HG02943 (cell line): Measurements from ENCODE around the gene MKRN1.
"Not testable (repeated sequence)": the region's sequence is repeated elsewhere in the genome, so short reads cannot be mapped to it uniquely, and the experiment has no call there.

Experiments used
- ATAC-seq: cut with Tn5 transposase; IDR thresholded peaks from one replicate; pipeline ENCODE4 v1.9.1; 2021; ENCODE audit warnings: mild to moderate bottlenecking, low read depth, moderate library complexity; ENCODE audit not compliant: unreplicated experiment

The MKRN1 gene

GRCh38 chr7:140479062-140479738 is at the start of gene MKRN1:
Gene MKRN1, minus strand, starts transcription at chr7:140479505. Its CDS starts 161 bp downstream, at chr7:140479344.
- ATAC-seq: peak; percentile 85

GRCh38 chr7:140526787-140527664 is 47.7 kb upstream of the MKRN1 start:
- ATAC-seq: no peak

GRCh38 chr7:140526214-140526613 is 46.9 kb upstream of the MKRN1 start:
- no peak for ATAC-seq

- ATAC-seq: no peak
Observed at GRCh38 chr7:140525743-140526142, 46.4 kb upstream of the MKRN1 start.

GRCh38 chr7:140521421-140521820 is 42.1 kb upstream of the MKRN1 start:
- ATAC-seq: no peak

GRCh38 chr7:140519007-140519399 is 39.7 kb upstream of the MKRN1 start:
- no peak for ATAC-seq

- ATAC-seq: no peak
Observed at GRCh38 chr7:140518370-140519006, 39.2 kb upstream of the MKRN1 start.

- no peak for ATAC-seq
Observed at GRCh38 chr7:140517546-140518369, 38.5 kb upstream of the MKRN1 start.

- ATAC-seq: no peak
Observed at GRCh38 chr7:140512317-140513000, 33.2 kb upstream of the MKRN1 start.

GRCh38 chr7:140509789-140510188 is 30.5 kb upstream of the MKRN1 start:
- ATAC-seq: no peak

- ATAC-seq: not testable (repeated sequence)
Observed at GRCh38 chr7:140507556-140507955, 28.3 kb upstream of the MKRN1 start.

GRCh38 chr7:140506788-140507464 is 27.6 kb upstream of the MKRN1 start:
- no peak for ATAC-seq

- no peak for ATAC-seq
Observed at GRCh38 chr7:140501966-140502365, 22.7 kb upstream of the MKRN1 start.

GRCh38 chr7:140497807-140498206 is 18.5 kb upstream of the MKRN1 start:
- not testable (repeated sequence) for ATAC-seq

- ATAC-seq: no peak
Observed at GRCh38 chr7:140497241-140497769, 18.0 kb upstream of the MKRN1 start.

- no peak for ATAC-seq
Observed at GRCh38 chr7:140495514-140496097, 16.3 kb upstream of the MKRN1 start.

GRCh38 chr7:140494867-140495266 is 15.6 kb upstream of the MKRN1 start:
- no peak for ATAC-seq

- ATAC-seq: no peak
Observed at GRCh38 chr7:140489026-140489359, 9.7 kb upstream of the MKRN1 start.
